CD4-positive, alpha-beta T cell treated with Interleukin-1 beta for 1 hour (primary cell): ENCODE measurements around the gene ARID1B.

Experiments
- DNase-seq, 2 donors: peaks; one replicate each; pipeline ENCODE4 v3.0.0-alpha.2; 2020 to 2022

ARID1B gene

GRCh38 chr6:156857573-156857972 is 80.4 kb downstream of the ARID1B start:
- DNase-seq = no peak

DNA sequence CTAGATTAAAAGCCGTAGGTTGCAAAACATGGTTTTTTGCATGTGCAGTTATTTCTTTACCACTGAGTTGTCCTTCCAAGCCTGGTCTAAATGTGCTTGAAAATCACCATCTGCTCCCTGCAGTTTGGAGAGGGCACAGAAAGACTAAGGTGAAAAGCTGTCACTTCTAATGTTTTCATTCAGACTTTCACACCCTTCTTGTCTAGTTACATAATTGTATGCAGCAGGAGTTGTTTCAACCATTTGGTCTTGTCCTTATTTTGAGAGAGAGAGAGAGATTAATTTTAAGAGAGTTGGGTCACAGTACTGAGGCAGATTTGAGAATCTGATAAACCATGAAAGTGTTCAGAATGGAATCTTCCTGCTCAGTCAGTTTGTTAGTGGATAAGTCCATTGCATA is 82.5 kb downstream of the ARID1B start:
- no peak for DNase-seq

DNA sequence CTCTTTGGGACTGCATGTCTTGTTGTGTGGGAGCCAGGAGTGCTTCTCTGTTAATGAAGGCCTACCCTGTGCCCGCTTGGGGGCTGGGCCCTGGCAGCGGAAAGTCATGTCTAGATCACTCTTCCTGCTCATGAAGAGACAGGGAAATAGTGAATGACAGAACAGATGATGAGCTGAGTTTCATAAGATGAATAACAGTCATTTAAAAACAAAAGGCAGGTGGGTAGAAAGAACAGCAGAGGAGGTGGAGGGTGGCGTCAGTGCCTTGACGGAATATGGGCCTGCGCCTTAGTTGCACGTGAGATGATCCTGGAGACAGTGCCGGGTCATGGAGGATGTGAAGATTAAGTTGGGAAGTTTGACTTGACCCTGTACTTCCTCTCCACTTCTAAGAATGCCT is 85.5 kb downstream of the ARID1B start:
- DNase-seq = no peak

DNA sequence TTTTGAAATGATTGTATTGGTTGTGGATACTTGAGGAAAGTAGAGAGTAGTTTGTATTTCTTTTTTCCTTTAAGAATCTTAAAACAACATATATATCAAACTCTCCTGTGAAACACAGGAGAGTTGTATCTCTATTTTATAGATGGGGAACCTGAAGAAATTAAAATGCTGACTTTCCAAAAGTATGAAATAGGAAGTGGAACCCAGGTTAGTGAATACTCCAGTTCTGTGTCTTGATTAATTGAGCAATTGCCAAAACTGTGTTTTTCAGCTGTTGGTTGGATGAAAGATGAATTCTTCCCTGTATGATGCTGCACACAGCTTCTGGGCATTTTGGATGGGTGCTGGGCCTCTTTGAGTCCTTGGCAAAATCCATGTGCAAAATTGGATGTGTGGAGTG is 86.3 kb downstream of the ARID1B start:
- DNase-seq = no peak

DNA sequence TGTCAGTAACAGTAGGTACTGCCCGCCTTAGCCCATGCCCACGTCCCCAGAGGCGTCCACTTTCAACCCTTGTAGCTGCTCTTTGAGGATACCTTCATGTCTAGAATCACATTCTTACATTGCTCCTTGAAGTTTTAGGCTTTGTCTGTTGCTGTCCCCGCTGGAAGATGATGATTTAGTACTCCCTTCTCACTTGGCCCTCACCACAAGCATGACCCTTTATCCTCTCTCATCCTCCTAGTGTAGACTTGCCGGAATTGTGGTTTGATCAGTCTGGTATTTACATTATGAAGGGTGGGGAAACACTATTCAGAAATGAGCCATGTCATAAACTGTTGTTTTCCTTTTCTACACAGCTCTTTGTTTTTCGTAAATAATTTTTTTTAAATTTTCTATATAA is 87.4 kb downstream of the ARID1B start:
- DNase-seq = no peak

GRCh38 chr6:156865019-156865629 is 87.9 kb downstream of the ARID1B start:
- no peak for DNase-seq

GRCh38 chr6:156866220-156867015 is 89.2 kb downstream of the ARID1B start:
- DNase-seq = peak in 1 of 2 donors; percentile 26

DNA sequence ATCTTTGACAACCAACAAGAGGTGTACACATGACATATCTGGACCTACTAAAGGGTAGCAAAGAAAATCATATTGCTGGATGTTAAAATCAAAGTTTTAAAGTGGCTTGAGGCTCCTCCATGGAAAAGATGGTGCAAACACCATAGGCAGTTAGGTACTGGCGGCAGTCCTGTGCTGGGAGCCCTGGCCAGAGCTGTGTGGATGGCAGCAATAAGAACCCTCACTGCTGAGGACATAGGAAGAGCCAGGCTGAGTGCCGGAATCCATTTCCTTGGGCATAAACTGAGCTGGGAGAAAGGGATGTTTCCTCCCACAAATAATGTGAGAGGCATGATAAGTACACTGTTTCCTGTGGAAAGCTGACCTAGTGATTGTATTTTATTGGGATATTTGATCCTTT is 89.9 kb downstream of the ARID1B start:
- no peak for DNase-seq

DNA sequence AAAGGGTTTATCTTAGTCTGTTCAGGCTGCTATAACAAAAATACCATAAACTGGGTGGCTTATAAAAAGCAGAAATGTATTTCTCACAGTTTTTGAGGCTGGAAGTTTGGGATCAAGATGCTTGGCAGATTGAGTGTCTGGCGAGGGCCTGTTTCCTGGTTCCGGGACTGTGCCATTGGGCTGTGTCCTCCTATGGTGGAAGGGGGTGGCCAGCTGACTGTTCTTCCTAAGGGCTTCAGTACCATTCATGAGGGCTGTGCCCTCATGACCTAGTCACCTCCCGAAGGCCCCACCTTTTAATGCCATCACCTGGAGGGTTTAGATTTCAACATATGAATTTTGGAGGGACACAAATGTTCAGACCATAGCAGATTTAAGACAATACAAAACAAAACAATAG is 91.2 kb downstream of the ARID1B start:
- DNase-seq = no peak

DNA sequence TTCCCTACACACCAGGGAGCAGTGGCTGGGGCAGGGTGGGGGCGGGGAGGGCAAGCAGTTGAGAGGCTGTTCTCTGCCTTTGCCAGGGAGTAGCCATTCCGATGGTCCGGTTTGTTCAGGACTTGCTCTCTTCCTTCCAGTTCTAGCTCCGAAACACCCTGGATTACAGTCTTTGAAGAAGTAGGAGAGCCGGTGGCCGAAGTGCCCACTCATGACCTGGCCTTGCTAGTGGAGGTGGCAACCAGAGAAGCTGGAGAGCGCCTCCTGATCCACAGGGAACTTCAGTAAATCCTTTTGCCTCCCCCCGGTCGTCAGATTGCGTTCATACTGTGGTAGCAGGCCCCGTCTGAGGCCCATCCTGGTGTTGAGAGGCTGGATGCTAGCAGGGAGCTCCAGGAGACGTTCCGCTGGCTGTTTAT is 92.8 kb downstream of the ARID1B start:
- DNase-seq = no peak

- no peak for DNase-seq
Measured at GRCh38 chr6:156870924-156871539, 93.9 kb downstream of the ARID1B start.

DNA sequence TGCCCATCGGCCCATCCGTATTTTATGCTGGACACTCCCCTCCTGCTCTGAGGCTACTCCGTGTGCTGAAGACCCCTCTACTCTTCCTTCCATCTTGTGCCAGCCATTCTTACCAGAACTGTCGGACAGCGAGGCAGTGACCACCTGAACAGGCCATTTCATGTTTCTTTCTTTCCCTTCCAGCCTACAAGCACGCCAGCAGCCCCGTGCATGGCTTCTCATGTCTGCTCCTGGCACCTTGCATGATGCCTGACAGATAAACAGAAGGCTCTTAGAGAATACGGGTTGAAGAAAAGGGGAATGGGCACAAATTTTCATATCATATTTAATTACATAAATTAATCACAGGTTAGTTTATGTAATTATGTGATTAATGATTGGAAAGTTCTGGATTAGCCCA is 95.7 kb downstream of the ARID1B start:
- no peak for DNase-seq

GRCh38 chr6:156873654-156874380 is 96.6 kb downstream of the ARID1B start:
- DNase-seq = no peak

DNA sequence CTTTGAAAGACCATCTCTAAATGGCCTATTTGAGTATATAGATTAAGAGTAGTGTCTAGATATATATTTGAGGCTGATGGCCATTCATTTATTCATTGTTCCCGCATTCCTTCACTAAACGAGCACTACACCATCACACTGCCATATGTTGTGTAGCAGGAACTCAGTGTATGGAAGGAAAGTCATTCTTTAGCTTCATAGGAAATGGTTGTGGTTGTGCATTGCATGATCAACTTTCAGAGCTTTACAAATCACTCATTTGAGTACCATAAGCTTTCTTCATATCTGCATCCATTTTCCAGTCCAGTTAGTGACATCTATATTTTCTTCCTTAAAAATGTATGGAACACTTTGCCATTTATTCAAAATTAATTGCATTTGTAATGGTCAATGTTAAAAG is 97.9 kb downstream of the ARID1B start:
- no peak for DNase-seq

DNA sequence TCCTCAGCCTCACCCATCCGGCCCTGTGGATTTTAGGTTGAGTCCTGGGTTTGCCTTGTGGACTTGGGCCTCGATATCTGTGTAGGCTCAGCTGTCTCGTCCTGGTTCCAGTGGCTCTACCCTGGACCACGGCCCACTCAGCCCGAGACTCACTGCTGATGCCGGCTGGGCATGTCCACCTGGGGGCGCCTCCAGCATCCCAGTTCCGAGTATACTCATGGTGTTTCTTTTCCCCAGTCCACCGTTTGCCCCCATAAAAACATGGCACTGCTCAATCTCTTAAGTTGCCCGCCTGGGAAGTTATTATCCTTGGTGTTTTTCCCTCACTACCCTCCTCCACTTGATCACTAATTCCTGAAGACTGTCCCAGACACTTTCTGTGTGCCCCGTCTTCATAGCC is 99.1 kb downstream of the ARID1B start:
- no peak for DNase-seq

DNA sequence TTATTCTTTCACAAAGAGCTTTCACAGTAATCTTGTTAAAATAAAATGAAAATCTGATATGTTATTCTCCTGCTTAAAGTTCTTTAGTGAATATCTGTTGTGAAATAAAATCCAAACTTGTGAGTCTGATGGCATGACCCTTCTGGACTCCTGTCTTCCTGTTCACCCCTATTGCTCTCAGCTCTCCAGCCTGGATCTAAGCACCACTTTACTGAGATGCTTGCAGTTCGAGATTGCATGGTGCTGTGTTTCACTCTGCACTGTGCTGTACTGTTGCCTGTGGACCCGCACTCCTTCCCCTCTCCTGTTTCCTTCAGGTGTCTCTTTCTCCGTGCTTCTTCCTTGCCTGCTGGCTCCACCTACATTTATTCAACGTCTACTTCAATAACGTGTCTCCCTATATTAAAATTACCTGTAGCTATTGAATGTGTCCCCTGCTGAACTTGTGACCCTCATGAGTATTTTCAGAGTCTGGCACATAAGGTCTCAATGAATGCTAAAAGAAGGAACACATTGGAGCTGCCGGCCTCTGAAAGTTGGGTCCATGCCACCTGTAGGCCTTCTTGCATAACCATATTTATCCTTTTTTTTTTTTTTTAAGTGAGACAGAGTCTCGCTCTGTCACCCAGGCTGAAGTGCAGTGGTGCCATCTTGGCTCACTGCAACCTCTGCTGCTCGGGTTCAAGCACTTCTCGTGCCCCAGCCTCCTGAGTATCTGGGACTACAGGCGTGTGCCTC is 100.1 kb downstream of the ARID1B start:
- no peak for DNase-seq

DNA sequence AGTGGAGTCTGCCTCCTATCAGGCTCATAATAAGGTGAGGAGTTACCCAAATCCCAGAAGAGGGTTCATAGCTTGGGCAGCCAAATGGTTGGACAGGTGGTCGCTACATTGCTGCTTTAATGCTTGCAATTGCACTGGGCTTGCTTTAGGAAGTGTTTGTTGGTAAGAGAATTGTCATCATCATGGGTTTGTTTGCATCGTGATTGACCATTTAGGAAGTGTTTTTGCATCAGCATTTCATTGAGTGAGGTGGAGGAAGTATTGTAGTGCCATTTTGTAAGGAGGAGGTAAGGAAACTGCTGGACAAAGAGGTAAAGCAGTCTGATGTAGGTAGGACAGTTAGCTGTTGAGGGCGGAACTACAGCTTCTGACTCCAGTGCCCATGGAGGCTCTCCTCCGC is 101.5 kb downstream of the ARID1B start:
- DNase-seq = no peak

DNA sequence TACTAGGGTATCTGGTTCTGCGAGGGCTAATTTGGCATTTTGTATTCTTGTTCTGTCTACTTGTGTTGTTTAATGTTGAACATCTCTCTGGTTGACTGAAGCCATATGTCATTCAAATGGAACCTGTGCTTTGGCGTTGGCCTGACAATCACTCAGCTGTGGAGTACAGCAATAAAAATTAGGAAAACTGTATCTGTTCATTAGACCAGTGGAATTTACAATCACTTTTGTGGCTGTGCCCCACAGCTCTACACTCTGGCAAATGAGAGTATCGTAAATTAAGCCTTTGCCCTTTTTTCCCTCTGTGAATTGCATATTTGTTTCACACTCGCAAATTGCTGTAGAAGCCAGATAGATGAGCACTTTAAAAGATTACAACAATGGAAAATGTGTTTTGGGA is 102.0 kb downstream of the ARID1B start:
- no peak for DNase-seq

DNA sequence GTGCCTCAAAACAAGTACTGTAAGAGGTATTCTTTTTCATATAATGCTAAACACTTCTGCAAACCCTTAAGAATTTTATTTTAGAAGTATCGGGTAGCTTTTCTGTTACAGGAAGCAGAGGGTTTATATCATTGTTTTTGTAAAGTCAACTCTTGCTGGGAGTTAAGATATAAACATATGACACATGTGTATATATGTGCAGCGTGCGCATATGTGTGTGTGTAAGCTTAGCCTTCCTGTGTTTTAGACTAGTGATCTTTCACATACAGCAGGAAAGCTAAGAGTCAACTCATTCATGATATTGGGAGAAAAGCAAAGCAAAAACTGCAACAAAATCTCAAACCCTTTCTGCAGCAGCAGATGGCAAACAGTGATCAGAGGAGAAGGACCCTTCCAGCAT is 102.4 kb downstream of the ARID1B start:
- no peak for DNase-seq

- DNase-seq = no peak
Measured at GRCh38 chr6:156880913-156881312, 103.7 kb downstream of the ARID1B start.

DNA sequence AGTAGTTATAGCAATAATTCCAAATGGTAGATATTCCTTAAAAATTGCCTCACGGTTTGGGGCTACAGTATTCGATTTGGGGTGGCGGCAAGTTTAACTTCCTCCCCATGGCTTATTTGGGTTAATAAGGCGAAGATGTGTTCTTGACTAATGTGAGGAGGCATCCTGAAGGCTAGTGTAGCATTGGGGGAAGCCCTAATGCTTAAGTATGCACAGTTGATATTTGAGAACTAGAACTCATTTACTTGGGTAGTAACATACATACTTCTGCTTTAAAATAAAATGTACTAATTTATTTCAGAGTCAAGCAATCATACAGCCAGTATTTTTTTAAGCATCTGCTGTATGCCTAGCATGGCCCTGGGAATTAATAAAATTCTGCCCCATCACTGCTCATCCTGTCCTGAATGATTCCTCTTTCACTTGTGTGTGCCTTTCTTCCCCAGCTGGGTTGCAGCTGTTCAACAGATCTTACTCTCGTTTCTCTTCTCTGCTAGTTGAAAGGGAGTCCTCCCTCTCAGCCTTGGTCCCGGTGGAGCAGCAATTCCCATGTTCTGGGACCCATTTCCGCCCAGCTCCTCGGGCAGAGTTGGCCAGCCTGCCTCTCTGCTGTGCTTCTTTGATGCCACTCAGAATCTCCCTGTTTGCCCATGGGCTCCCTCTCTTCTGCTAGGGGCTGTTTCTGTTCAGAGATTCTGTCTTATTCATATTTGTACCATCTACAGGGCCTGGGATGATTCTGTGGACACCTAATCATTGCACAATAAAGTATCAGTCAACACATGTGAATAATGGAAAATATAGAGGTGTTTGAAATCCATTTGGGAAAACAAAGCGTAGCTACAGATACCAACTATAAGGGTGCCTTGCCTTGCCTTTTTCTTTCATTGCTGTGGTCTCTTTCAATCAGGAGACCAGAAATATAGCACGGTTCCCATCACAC is 104.8 kb downstream of the ARID1B start:
- no peak for DNase-seq
